Ishikawa (cell line): ENCODE data around the gene CFAP77.

Source experiments
- EGR1 ChIP-seq: IDR thresholded peaks from 2 replicates; pipeline ENCODE4 v1.6.1; 2012
- EP300 ChIP-seq: IDR thresholded peaks from 2 replicates; pipeline ENCODE4 v1.6.1; 2012; ENCODE audit warnings: borderline replicate concordance
- FOXM1 ChIP-seq: IDR thresholded peaks from 2 replicates; pipeline ENCODE4 v1.6.1; 2012; ENCODE audit warnings: low read depth, borderline replicate concordance
- RAD21 ChIP-seq: IDR thresholded peaks from 2 replicates; pipeline ENCODE4 v1.6.1; 2012; ENCODE audit warnings: low read depth
- TAF1 ChIP-seq: IDR thresholded peaks from 2 replicates; pipeline ENCODE4 v1.6.1; 2012; ENCODE audit warnings: low read depth, mild to moderate bottlenecking
- TCF12 ChIP-seq: IDR thresholded peaks from 2 replicates; pipeline ENCODE4 v1.6.1; 2012; ENCODE audit warnings: low read depth
- YY1 ChIP-seq: IDR thresholded peaks from 2 replicates; pipeline ENCODE4 v1.6.1; 2012; ENCODE audit warnings: low read depth
- TF ChIP-seq, protein P1 (sequence below): IDR thresholded peaks from 2 replicates; pipeline ENCODE4 v1.6.1; 2012; ENCODE audit warnings: low read depth, mild to moderate bottlenecking

DNA sequence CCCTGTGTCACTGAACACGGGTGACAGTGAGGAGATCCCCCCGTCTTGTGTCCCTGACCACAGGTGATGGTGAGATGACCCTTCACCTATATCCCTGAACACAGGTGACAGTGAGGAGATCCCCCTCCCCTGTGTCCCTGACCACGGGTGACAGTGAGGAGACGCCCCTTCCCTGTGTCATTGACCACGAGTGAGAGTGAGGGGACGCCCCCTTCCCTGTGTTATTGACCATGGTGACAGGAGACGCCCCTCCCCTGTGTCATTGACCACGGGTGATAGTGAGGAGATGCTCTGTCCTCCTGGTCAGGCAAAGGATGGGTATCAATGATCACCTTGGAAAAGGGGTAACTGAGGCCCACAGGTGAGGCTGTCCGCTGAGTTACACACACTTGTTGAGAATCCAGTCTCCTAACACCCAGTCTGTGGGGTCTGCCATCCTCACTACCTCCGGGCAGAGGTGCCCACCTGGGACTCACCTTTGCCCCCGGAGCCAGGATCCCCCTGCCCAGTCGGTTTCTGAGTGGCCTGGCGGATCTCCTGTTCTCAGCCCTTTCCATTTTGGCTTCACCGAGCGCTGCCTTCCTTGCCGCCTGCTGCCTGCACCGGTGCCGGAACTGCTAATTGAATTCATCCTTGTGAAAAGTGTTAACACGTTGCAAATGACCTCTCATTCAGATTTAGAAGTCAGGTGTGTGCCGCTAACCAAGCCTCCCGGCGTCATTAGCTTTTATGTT lies 104.2 kb downstream of the CFAP77 start:
- TF ChIP-seq, protein P1, sequence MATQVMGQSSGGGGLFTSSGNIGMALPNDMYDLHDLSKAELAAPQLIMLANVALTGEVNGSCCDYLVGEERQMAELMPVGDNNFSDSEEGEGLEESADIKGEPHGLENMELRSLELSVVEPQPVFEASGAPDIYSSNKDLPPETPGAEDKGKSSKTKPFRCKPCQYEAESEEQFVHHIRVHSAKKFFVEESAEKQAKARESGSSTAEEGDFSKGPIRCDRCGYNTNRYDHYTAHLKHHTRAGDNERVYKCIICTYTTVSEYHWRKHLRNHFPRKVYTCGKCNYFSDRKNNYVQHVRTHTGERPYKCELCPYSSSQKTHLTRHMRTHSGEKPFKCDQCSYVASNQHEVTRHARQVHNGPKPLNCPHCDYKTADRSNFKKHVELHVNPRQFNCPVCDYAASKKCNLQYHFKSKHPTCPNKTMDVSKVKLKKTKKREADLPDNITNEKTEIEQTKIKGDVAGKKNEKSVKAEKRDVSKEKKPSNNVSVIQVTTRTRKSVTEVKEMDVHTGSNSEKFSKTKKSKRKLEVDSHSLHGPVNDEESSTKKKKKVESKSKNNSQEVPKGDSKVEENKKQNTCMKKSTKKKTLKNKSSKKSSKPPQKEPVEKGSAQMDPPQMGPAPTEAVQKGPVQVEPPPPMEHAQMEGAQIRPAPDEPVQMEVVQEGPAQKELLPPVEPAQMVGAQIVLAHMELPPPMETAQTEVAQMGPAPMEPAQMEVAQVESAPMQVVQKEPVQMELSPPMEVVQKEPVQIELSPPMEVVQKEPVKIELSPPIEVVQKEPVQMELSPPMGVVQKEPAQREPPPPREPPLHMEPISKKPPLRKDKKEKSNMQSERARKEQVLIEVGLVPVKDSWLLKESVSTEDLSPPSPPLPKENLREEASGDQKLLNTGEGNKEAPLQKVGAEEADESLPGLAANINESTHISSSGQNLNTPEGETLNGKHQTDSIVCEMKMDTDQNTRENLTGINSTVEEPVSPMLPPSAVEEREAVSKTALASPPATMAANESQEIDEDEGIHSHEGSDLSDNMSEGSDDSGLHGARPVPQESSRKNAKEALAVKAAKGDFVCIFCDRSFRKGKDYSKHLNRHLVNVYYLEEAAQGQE, result no peak
- TF ChIP-seq FOXM1 (no peak), YY1 (no peak), TCF12 (no peak), TAF1 (no peak), RAD21 (no peak), EGR1 (no peak), EP300 (no peak)
